Smooth muscle cell (in vitro differentiated cells): Measurements from ENCODE around the gene PLD1. TPM values are rescaled to one million over a fixed set of nuclear protein-coding genes. Genes with fewer than 3 reads are reported as not detected.

Experiments
- DNase-seq: peaks from one replicate; lab custom pipeline; 2025; ENCODE audit not compliant: unreplicated experiment; lab: John Stamatoyannopoulos, UW
- H2AFZ ChIP-seq: fragments of 200-600 bp; sonication (generic); 2 replicates; pipeline ENCODE4 v1.6.0; 2016; ENCODE audit warnings: antibody characterized with exemption, low read depth, mild to moderate bottlenecking
- H3F3A ChIP-seq: fragments of 200-600 bp; sonication (generic); 2 replicates; pipeline ENCODE4 v1.6.0; 2017; ENCODE audit warnings: antibody characterized with exemption, low read depth
- H3K27ac ChIP-seq: fragments of 200-600 bp; sonication (generic); 2 replicates; pipeline ENCODE4 v1.5.1; 2016; ENCODE audit warnings: low read depth, mild to moderate bottlenecking
- H3K27me3 ChIP-seq: fragments of 200-600 bp; sonication (generic); 2 replicates; pipeline ENCODE4 v1.6.1; 2016; ENCODE audit warnings: low read depth, mild to moderate bottlenecking
- H3K36me3 ChIP-seq: fragments of 200-600 bp; sonication (generic); 2 replicates; pipeline ENCODE4 v1.5.1; 2016; ENCODE audit warnings: low read depth
- H3K4me1 ChIP-seq: fragments of 200-600 bp; sonication (generic); 2 replicates; pipeline ENCODE4 v1.5.1; 2016; ENCODE audit warnings: low read depth
- H3K4me2 ChIP-seq: fragments of 200-600 bp; sonication (generic); 2 replicates; pipeline ENCODE4 v1.6.0; 2016; ENCODE audit warnings: mild to moderate bottlenecking
- H3K4me3 ChIP-seq: fragments of 200-600 bp; sonication (generic); 2 replicates; pipeline ENCODE4 v1.5.1; 2016; ENCODE audit warnings: mild to moderate bottlenecking
- H3K79me2 ChIP-seq: fragments of 200-600 bp; sonication (generic); 2 replicates; pipeline ENCODE4 v1.6.0; 2016; ENCODE audit warnings: low read depth, mild to moderate bottlenecking
- H3K9ac ChIP-seq: fragments of 200-600 bp; sonication (generic); 2 replicates; pipeline ENCODE4 v1.6.0; 2016; ENCODE audit warnings: low read depth
- H3K9me3 ChIP-seq: fragments of 200-600 bp; sonication (generic); replicated peaks from 2 replicates; pipeline ENCODE4 v1.5.1; 2016; ENCODE audit warnings: low read depth
- H4K20me1 ChIP-seq: fragments of 200-600 bp; sonication (generic); 2 replicates; pipeline ENCODE4 v1.6.0; 2016; ENCODE audit warnings: low read depth
- WGBS: methylation state at CpG from one replicate; pipeline ENCODE4 v1.1.7; 2016; ENCODE audit warnings: low lambda C conversion rate; 5-methylcytosine and 5-hydroxymethylcytosine counted together
- polyA plus RNA-seq: library from polyadenylated mRNA; unstranded; fragments of >200 nt; fragmentation: Nextera tagmentation; extraction: Ambion mirVana; gene quantifications from 2 replicates; pipeline ENCODE4 v1.2.1, GENCODE V29; 2016
- total RNA-seq: library from RNA; depleted of rRNA; stranded (reverse); fragments of >200 nt; gene quantifications from 2 replicates; pipeline ENCODE4 v1.2.3, GENCODE V29; 2014
- TF ChIP-seq, protein P1 (sequence below): fragments of 200-600 bp; sonication (generic); IDR thresholded peaks from 2 replicates; pipeline ENCODE4 v1.5.1; 2017; ENCODE audit warnings: borderline replicate concordance, mild to moderate bottlenecking, antibody characterized with exemption; ENCODE audit not compliant: insufficient read depth, poor library complexity, severe bottlenecking

The PLD1 gene
- total and polyA plus RNA-seq, 2 experiments from 2014 or later, result 15.2 to 36.1 TPM

DNA sequence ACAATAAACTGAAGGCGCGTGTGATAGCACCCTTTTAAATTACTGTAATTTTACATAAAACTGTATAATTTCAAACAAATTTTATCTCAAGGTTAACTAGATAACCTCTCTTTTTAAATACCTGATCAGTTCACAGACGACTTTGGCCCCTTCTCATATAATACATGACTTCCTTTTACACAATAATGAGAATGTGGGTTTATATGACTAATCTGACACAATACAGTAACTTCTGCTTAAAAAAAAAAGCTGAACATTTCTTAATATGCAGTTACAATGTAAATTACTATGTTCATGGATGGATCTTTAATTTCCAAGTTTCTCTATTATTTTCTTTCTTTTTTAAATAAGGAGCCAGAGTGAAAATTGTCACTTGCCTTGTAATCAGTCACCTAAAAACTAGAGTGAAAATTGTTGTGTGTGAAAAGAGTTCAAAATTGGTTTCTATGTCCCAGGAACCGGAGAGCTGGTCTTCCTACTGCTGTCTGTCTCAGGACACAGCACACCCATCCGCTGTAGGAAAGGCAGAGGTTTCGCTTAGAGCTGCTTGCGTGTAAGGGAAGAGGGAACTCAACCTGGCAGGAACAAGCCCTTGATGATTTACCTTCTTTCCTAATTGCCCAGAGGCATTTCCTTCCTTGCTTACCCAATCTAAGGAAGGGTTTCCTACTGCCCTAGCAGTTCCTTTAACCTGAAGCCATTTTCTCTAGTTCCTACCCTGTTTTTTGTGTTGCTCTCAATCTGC is 33.3 kb downstream of the PLD1 start:
- WGBS, result 91% methylated on average over 7 of the region's 7 CpGs
- H3F3A ChIP-seq, result no peaks in the 10 kb centered on the region
- TF ChIP-seq, protein P1, sequence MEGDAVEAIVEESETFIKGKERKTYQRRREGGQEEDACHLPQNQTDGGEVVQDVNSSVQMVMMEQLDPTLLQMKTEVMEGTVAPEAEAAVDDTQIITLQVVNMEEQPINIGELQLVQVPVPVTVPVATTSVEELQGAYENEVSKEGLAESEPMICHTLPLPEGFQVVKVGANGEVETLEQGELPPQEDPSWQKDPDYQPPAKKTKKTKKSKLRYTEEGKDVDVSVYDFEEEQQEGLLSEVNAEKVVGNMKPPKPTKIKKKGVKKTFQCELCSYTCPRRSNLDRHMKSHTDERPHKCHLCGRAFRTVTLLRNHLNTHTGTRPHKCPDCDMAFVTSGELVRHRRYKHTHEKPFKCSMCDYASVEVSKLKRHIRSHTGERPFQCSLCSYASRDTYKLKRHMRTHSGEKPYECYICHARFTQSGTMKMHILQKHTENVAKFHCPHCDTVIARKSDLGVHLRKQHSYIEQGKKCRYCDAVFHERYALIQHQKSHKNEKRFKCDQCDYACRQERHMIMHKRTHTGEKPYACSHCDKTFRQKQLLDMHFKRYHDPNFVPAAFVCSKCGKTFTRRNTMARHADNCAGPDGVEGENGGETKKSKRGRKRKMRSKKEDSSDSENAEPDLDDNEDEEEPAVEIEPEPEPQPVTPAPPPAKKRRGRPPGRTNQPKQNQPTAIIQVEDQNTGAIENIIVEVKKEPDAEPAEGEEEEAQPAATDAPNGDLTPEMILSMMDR, result no peak
- no peak overlapping the region for H3K4me2 ChIP-seq
- H3K4me1 ChIP-seq, result no peaks in the 10 kb centered on the region
- no peak overlapping the region for H2AFZ ChIP-seq
- no peaks in the 10 kb centered on the region for H3K36me3 ChIP-seq
- H3K79me2 ChIP-seq, result peaks cover 93% of the 10 kb centered on the region
- no peak overlapping the region for H3K27ac ChIP-seq
- no peak overlapping the region for H3K9ac ChIP-seq
- no peaks in the 10 kb centered on the region for H3K27me3 ChIP-seq
- H4K20me1 ChIP-seq, result peaks cover 13% of the 10 kb centered on the region
- H3K4me3 ChIP-seq, result no peak overlapping the region
- no peak for DNase-seq
- H3K9me3 ChIP-seq, result no peaks in the 10 kb centered on the region

DNA sequence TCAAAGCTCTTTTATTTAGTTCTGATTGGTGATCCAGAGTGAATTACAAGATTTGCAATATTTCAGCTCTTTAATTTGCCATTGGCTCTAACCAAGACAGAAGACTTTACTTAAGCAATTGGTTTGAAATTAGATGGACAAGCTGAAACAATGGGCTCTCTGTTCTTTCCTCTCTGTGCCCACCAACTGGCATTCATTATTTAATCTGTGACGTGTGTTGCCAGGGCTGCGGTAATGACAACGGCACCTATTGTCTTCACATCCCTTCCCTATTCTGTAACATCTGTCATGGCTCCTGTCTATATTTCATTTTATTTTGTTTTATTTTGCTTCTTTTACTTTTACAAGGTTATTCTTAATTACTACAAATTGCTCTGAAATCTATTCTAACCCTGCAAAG is 33.9 kb downstream of the PLD1 start:
- WGBS, result 96% methylated on average over 3 of the region's 3 CpGs
- Histone ChIP-seq H2AFZ (no peak overlapping the region), H3K27me3 (no peaks in the 10 kb centered on the region), H3K4me3 (no peak overlapping the region), H3K9ac (no peak overlapping the region), H3K36me3 (no peaks in the 10 kb centered on the region), H3K9me3 (no peaks in the 10 kb centered on the region), H3K4me1 (no peaks in the 10 kb centered on the region), H3K4me2 (no peak overlapping the region), H3F3A (no peaks in the 10 kb centered on the region), H3K79me2 (peaks cover 89% of the 10 kb centered on the region), H3K27ac (no peak overlapping the region), H4K20me1 (peaks cover 13% of the 10 kb centered on the region)
- TF ChIP-seq, protein P1, result no peak
- no peak for DNase-seq

DNA sequence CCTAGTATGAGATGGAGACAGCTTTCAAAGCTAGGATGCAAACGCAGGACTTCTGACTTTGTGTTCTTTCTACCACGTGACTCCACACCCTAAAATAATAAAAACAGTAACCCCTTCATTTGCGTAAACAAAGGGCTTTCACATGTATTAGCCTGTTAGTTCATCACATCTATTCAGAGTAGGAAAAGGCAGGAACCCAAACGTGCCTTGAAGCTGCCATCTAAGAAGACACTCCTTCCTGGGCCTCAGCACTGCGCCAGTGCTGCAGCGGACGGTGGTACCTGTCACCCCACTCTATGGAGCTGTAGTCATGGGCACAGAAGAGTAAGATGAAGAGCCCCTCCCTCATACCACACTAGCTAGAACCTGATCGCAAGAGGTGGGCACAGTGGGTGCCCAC is 34.3 kb downstream of the PLD1 start:
- no peak overlapping the region for H3K4me3 ChIP-seq
- H3K36me3 ChIP-seq, result no peaks in the 10 kb centered on the region
- no peaks in the 10 kb centered on the region for H3K9me3 ChIP-seq
- H3K4me2 ChIP-seq, result no peak overlapping the region
- no peaks in the 10 kb centered on the region for H3K4me1 ChIP-seq
- no peaks in the 10 kb centered on the region for H3F3A ChIP-seq
- no peak for DNase-seq
- H3K27me3 ChIP-seq, result no peaks in the 10 kb centered on the region
- H3K79me2 ChIP-seq, result peaks cover 85% of the 10 kb centered on the region
- peaks cover 13% of the 10 kb centered on the region for H4K20me1 ChIP-seq
- H2AFZ ChIP-seq, result no peak overlapping the region
- TF ChIP-seq, protein P1, result no peak
- H3K27ac ChIP-seq, result no peak overlapping the region
- WGBS, result 87% methylated on average over 8 of the region's 8 CpGs
- H3K9ac ChIP-seq, result no peak overlapping the region

DNA sequence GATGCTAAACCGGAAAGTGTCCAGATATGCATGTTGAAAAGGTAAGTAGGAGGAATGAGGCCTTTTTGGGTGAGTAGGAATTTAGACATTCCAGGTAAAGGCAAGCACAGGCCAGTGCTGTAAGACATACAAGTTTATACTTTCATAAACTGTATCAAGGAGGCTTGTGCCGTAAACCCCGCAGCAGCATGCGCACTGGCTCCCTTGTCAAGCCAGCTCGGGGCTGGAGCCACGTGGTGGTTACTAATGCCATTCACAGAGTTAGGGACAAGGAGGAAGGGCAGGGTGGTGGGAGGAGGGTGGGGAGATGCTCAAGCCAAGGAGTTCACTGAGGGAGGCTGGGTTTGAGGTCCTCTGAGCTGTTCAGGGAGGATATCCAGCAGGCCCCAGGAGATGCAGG is 35.8 kb downstream of the PLD1 start:
- 75% methylated on average over 6 of the region's 6 CpGs for WGBS
- TF ChIP-seq, protein P1, result no peak
- Histone ChIP-seq H3K36me3 (no peaks in the 10 kb centered on the region), H2AFZ (no peak overlapping the region), H3K79me2 (peaks cover 85% of the 10 kb centered on the region), H3K4me1 (no peaks in the 10 kb centered on the region), H3K9me3 (no peaks in the 10 kb centered on the region), H3F3A (no peaks in the 10 kb centered on the region), H4K20me1 (peaks cover 23% of the 10 kb centered on the region), H3K4me2 (no peak overlapping the region), H3K27ac (no peak overlapping the region), H3K9ac (no peak overlapping the region), H3K4me3 (no peak overlapping the region), H3K27me3 (no peaks in the 10 kb centered on the region)
- no peak for DNase-seq
